Osteocyte (in vitro differentiated cells): ENCODE measurements around the gene SGMS2. TPM values are rescaled to one million over a fixed set of nuclear protein-coding genes. Genes with fewer than 3 reads are reported as not detected.

Experiments used
- DNase-seq: peaks from one replicate; pipeline ENCODE4 v3.0.0; 2021; ENCODE audit warnings: mixed read lengths; ENCODE audit not compliant: unreplicated experiment; ENCODE audit errors: extremely low spot score
- H3K27ac Mint-ChIP-seq: one replicate; pipeline ENCODE4 v1.8.0; 2021; ENCODE audit warnings: mild to moderate bottlenecking, mixed read lengths; ENCODE audit not compliant: unreplicated experiment
- H3K27me3 Mint-ChIP-seq: one replicate; pipeline ENCODE4 v1.8.0; 2021; ENCODE audit warnings: mixed read lengths; ENCODE audit not compliant: unreplicated experiment
- H3K36me3 Mint-ChIP-seq: one replicate; pipeline ENCODE4 v1.8.0; 2021; ENCODE audit warnings: mixed read lengths; ENCODE audit not compliant: unreplicated experiment
- H3K4me1 Mint-ChIP-seq: one replicate; pipeline ENCODE4 v1.8.0; 2021; ENCODE audit warnings: mixed read lengths; ENCODE audit not compliant: unreplicated experiment
- H3K4me3 Mint-ChIP-seq: one replicate; pipeline ENCODE4 v1.8.0; 2021; ENCODE audit warnings: mild to moderate bottlenecking, moderate library complexity, mixed read lengths; ENCODE audit not compliant: unreplicated experiment
- H3K9me3 Mint-ChIP-seq: one replicate; pipeline ENCODE4 v1.8.0; 2021; ENCODE audit warnings: mixed read lengths; ENCODE audit not compliant: unreplicated experiment
- CTCF ChIP-seq: fragments of 200-600 bp; sonication (generic); IDR thresholded peaks from 2 replicates; pipeline ENCODE4 v1.5.0; 2021; ENCODE audit warnings: antibody characterized with exemption, mild to moderate bottlenecking, moderate library complexity
- total RNA-seq: library from RNA; stranded (reverse); gene quantifications from 2 replicates; pipeline ENCODE4 v1.2.1, GENCODE V29; 2021

Gene SGMS2
- total RNA-seq, 1 donor from 2014 or later: 15.6 TPM

GRCh38 chr4:107893171-107894137 lies 68.7 kb downstream of the SGMS2 start:
- Mint-ChIP-seq H3K9me3 (peaks cover 3% of the 10 kb centered on the region), H3K36me3 (peaks cover 1% of the 10 kb centered on the region), H3K27me3 (no peaks in the 10 kb centered on the region), H3K27ac (no peak overlapping the region), H3K4me1 (peaks cover 27% of the 10 kb centered on the region), H3K4me3 (no peak overlapping the region)
- no peak for TF ChIP-seq CTCF
- DNase-seq: no peak

- H3K4me1 Mint-ChIP-seq: peaks cover 27% of the 10 kb centered on the region
- H3K27me3 Mint-ChIP-seq: no peaks in the 10 kb centered on the region
- peaks cover 1% of the 10 kb centered on the region for H3K36me3 Mint-ChIP-seq
- H3K4me3 Mint-ChIP-seq: no peak overlapping the region
- H3K9me3 Mint-ChIP-seq: peaks cover 3% of the 10 kb centered on the region
- no peak for DNase-seq
- no peak for TF ChIP-seq CTCF
- no peak overlapping the region for H3K27ac Mint-ChIP-seq
Measured at GRCh38 chr4:107894138-107894603, 69.4 kb downstream of the SGMS2 start.

GRCh38 chr4:107896158-107896645 lies 71.5 kb downstream of the SGMS2 start:
- peak overlapping the region; percentile 83 for H3K27ac Mint-ChIP-seq
- H3K27me3 Mint-ChIP-seq: no peaks in the 10 kb centered on the region
- TF ChIP-seq CTCF: no peak
- no peaks in the 10 kb centered on the region for H3K36me3 Mint-ChIP-seq
- no peak for DNase-seq
- H3K4me3 Mint-ChIP-seq: peak overlapping the region; percentile 36
- no peaks in the 10 kb centered on the region for H3K9me3 Mint-ChIP-seq
- H3K4me1 Mint-ChIP-seq: peaks cover 27% of the 10 kb centered on the region

- Mint-ChIP-seq H3K27ac (peak overlapping the region; percentile 83), H3K4me3 (peak overlapping the region; percentile 36), H3K4me1 (peaks cover 27% of the 10 kb centered on the region)
Measured at GRCh38 chr4:107896646-107897045, 71.9 kb downstream of the SGMS2 start.

More at GRCh38 chr4:107896646-107897045, 71.9 kb downstream of the SGMS2 start:
- H3K9me3 Mint-ChIP-seq: no peaks in the 10 kb centered on the region
- H3K36me3 Mint-ChIP-seq: peaks cover 2% of the 10 kb centered on the region
- no peak for TF ChIP-seq CTCF
- DNase-seq: no peak
- H3K27me3 Mint-ChIP-seq: no peaks in the 10 kb centered on the region
